Ishikawa (cell line): ENCODE measurements around the gene GATM.

Experiments
- CEBPB ChIP-seq: IDR thresholded peaks from 2 replicates; pipeline ENCODE4 v1.6.1; 2012
- CREB1 ChIP-seq: IDR thresholded peaks from 2 replicates; pipeline ENCODE4 v1.6.1; 2012; ENCODE audit warnings: low read depth
- EGR1 ChIP-seq: IDR thresholded peaks from 2 replicates; pipeline ENCODE4 v1.6.1; 2012
- EP300 ChIP-seq: IDR thresholded peaks from 2 replicates; pipeline ENCODE4 v1.6.1; 2012; ENCODE audit warnings: borderline replicate concordance
- FOXM1 ChIP-seq: IDR thresholded peaks from 2 replicates; pipeline ENCODE4 v1.6.1; 2012; ENCODE audit warnings: low read depth, borderline replicate concordance
- NFIC ChIP-seq: IDR thresholded peaks from 2 replicates; pipeline ENCODE4 v1.6.1; 2012
- RAD21 ChIP-seq: IDR thresholded peaks from 2 replicates; pipeline ENCODE4 v1.6.1; 2012; ENCODE audit warnings: low read depth
- TAF1 ChIP-seq: IDR thresholded peaks from 2 replicates; pipeline ENCODE4 v1.6.1; 2012; ENCODE audit warnings: low read depth, mild to moderate bottlenecking
- TCF12 ChIP-seq: IDR thresholded peaks from 2 replicates; pipeline ENCODE4 v1.6.1; 2012; ENCODE audit warnings: low read depth
- TEAD4 ChIP-seq: IDR thresholded peaks from 2 replicates; pipeline ENCODE4 v1.6.1; 2012
- YY1 ChIP-seq: IDR thresholded peaks from 2 replicates; pipeline ENCODE4 v1.6.1; 2012; ENCODE audit warnings: low read depth
- ZBTB7A ChIP-seq: IDR thresholded peaks from 2 replicates; pipeline ENCODE4 v1.6.1; 2012; ENCODE audit warnings: low read depth
- TF ChIP-seq, protein P1 (sequence below): IDR thresholded peaks from 2 replicates; pipeline ENCODE4 v1.6.1; 2012; ENCODE audit warnings: low read depth, mild to moderate bottlenecking
- TF ChIP-seq, protein P2 (sequence below): IDR thresholded peaks from 2 replicates; pipeline ENCODE4 v1.6.1; 2012
- TF ChIP-seq, protein P3 (sequence below): IDR thresholded peaks from 2 replicates; pipeline ENCODE4 v1.6.1; 2012

GATM gene

DNA sequence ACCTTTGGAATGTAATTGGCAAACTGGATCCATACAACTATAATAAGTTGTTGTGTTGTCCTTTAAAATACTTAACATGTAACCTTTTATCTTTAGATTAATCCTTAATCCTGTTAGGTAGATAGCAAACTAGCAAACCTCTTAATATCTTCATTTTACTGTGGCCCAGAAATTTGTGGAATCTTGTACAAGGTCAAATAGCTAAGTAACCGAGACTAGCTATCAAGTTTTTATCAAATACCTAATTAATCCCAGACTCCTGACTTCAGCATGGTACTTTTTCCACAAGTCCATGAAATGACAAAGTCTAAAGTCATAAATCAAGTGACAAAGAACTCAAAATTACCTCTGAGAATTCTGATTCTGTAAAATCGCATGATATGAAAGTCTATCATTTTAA is 4.4 kb downstream of the GATM start:
- TF ChIP-seq, protein P1, sequence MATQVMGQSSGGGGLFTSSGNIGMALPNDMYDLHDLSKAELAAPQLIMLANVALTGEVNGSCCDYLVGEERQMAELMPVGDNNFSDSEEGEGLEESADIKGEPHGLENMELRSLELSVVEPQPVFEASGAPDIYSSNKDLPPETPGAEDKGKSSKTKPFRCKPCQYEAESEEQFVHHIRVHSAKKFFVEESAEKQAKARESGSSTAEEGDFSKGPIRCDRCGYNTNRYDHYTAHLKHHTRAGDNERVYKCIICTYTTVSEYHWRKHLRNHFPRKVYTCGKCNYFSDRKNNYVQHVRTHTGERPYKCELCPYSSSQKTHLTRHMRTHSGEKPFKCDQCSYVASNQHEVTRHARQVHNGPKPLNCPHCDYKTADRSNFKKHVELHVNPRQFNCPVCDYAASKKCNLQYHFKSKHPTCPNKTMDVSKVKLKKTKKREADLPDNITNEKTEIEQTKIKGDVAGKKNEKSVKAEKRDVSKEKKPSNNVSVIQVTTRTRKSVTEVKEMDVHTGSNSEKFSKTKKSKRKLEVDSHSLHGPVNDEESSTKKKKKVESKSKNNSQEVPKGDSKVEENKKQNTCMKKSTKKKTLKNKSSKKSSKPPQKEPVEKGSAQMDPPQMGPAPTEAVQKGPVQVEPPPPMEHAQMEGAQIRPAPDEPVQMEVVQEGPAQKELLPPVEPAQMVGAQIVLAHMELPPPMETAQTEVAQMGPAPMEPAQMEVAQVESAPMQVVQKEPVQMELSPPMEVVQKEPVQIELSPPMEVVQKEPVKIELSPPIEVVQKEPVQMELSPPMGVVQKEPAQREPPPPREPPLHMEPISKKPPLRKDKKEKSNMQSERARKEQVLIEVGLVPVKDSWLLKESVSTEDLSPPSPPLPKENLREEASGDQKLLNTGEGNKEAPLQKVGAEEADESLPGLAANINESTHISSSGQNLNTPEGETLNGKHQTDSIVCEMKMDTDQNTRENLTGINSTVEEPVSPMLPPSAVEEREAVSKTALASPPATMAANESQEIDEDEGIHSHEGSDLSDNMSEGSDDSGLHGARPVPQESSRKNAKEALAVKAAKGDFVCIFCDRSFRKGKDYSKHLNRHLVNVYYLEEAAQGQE, result no peak
- no peak for TF ChIP-seq CREB1
- no peak for TF ChIP-seq CEBPB
- no peak for TF ChIP-seq TAF1
- TF ChIP-seq TCF12, result no peak
- no peak for TF ChIP-seq YY1
- TF ChIP-seq, protein P2, sequence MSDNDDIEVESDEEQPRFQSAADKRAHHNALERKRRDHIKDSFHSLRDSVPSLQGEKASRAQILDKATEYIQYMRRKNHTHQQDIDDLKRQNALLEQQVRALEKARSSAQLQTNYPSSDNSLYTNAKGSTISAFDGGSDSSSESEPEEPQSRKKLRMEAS, result no peak
- TF ChIP-seq, protein P3, sequence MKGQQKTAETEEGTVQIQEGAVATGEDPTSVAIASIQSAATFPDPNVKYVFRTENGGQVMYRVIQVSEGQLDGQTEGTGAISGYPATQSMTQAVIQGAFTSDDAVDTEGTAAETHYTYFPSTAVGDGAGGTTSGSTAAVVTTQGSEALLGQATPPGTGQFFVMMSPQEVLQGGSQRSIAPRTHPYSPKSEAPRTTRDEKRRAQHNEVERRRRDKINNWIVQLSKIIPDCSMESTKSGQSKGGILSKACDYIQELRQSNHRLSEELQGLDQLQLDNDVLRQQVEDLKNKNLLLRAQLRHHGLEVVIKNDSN, result no peak

DNA sequence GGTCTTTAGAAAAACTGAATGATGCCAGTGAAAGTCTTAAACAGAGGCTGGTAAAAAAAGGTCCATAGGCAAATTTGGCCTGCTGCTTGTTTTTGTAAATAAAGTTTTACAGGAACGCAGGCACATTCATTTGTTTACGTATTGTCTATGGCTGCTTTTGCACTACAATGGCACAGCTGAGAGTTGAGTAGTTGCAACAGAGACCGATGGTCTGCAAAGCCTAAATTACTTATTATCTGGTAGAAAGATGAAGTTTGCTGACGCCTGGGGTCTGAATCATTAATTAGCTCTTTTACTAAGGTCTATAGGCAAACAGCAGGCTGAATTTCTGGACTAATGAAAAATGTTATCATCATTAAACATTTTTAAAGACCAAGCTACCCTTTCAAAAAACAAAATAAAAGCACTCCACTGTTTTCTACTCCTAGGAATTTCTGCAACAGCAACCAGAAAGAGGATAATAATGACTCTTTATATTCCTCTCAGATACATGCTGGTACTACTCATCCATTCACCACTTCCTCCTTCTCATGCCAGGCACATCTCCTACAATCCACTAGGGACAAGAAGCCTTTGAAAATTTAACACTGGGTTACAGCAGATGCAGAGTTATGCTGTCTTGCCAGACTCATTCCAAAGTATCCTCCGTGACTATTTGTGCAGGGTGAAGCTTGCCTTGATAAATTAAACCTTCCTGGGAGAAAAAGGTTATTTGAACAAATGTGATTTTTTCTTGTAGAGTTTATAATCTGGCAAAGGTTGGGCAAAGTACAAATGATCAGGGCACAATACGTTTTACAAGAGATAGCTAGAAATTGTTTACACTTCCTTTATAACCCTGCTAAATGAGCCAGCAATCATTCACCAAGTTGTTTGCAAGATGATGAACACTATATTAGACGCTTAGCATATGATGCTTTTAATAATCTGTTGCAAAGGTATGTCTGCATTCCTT is 6.0 kb downstream of the GATM start:
- TF ChIP-seq RAD21 (no peak), NFIC (no peak), TCF12 (no peak), FOXM1 (no peak), ZBTB7A (no peak), CEBPB (no peak), EP300 (no peak)
- TF ChIP-seq, protein P1, result no peak
- TF ChIP-seq, protein P3, result no peak

DNA sequence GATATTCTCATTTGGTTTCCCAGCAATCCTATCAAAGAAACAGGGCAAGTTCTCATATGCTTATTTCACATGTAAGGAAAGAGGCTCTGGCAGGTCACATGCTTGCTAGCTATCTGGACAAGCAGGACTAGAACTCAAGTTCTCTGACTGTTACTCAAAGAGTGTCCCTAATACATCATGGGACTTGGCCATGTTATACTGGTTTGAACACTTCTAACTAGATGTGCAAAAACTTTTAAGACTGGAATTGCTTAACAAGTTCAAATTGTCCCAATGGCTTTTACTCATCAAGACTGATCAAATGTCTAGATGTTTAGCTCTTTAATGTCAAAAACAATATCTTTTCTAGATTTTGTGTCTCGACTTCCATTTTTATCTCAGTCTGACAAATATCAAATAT is 6.8 kb downstream of the GATM start:
- TF ChIP-seq TAF1 (no peak), CREB1 (no peak), CEBPB (no peak), NFIC (no peak)
- TF ChIP-seq, protein P2, result no peak
- TF ChIP-seq, protein P3, result no peak

DNA sequence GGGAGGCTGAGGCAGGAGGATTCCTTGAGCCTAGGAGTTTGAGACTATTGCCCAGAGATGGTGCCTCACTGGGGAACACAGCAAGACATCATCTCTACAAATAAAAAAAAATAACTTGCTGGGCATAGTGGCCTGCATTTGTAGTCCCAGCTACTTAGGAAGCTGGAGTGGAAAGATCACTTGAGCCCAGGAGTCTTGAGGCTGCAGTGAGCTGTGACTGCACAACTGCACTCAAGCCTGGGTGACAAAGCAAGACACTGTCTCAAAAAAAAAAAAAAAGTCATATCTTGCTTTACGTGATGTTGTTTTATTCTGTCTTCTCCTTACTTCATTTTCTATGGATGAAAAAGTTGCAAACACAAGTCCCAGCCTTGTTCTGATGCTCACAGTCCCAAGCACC is 14.1 kb downstream of the GATM start:
- no peak for TF ChIP-seq TCF12
- TF ChIP-seq, protein P3, result no peak
- no peak for TF ChIP-seq ZBTB7A
- TF ChIP-seq NFIC, result no peak
- TF ChIP-seq TAF1, result no peak
- TF ChIP-seq CEBPB, result no peak
- no peak for TF ChIP-seq RAD21
- TF ChIP-seq YY1, result no peak
- TF ChIP-seq CREB1, result no peak
- no peak for TF ChIP-seq TEAD4
- TF ChIP-seq, protein P2, result no peak

DNA sequence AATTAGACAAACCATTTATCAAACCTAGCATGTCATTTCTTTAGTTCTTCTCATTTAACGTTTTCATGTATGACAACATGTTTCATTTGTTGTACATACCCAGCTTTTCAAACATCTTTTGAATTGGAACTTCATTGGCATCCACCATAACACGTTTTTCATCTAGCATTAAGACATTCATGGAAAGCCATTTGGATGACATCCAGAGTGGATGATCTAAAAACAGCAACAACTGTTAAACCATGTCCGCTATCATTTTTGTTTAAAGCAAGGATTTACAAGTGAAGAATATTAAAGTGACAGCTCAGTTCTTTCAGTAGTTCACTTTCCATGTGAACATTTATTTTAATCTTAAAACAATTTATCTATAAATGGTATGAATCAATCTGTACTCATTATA is 14.5 kb downstream of the GATM start:
- TF ChIP-seq, protein P1, result no peak
- no peak for TF ChIP-seq EGR1
- TF ChIP-seq CEBPB, result no peak
- no peak for TF ChIP-seq CREB1
- no peak for TF ChIP-seq FOXM1
- TF ChIP-seq, protein P2, result no peak
- no peak for TF ChIP-seq TCF12
- no peak for TF ChIP-seq ZBTB7A
- TF ChIP-seq EP300, result no peak
- TF ChIP-seq YY1, result no peak
- no peak for TF ChIP-seq NFIC
- TF ChIP-seq, protein P3, result no peak
- no peak for TF ChIP-seq TAF1
- no peak for TF ChIP-seq TEAD4
- no peak for TF ChIP-seq RAD21
